ENCODE measurements around the gene ZSWIM7.
A peak's percentile ranks its signal among the peaks of the same experiment; 100 is the strongest.
"Not testable (repeated sequence)": the region's sequence is repeated elsewhere in the genome, so short reads cannot be mapped to it uniquely, and the experiment has no call there.

ZSWIM7 gene

GRCh38 chr17:15955793-15956541 is 43.5 kb downstream of the ZSWIM7 start:
- DNase-seq = no peak

GRCh38 chr17:15954222-15954621 is 45.3 kb downstream of the ZSWIM7 start:
- DNase-seq = no peak

GRCh38 chr17:15952916-15953790 is 46.4 kb downstream of the ZSWIM7 start:
- DNase-seq = no peak

- DNase-seq = no peak
These were observed 47.4 kb downstream of the ZSWIM7 start for GRCh38 chr17:15952048-15952532.

GRCh38 chr17:15951368-15952047 is 48.0 kb downstream of the ZSWIM7 start:
- DNase-seq = no peak

- DNase-seq = no peak
These were observed 51.3 kb downstream of the ZSWIM7 start for GRCh38 chr17:15947976-15948752.

GRCh38 chr17:15947271-15947670 is 52.2 kb downstream of the ZSWIM7 start:
- no peak for DNase-seq

- DNase-seq = no peak
These were observed 52.8 kb downstream of the ZSWIM7 start for GRCh38 chr17:15946611-15947120.

- no peak for DNase-seq
These were observed 53.8 kb downstream of the ZSWIM7 start for GRCh38 chr17:15945527-15946191.

GRCh38 chr17:15944759-15945526 is 54.6 kb downstream of the ZSWIM7 start, which contains the start of gene ADORA2B:
TSS of gene ADORA2B (plus strand) at chr17:15945130. CDS start at chr17:15945249, 119 bp downstream.
- peak; percentile 8 for DNase-seq

- DNase-seq = no peak
These were observed 55.3 kb downstream of the ZSWIM7 start for GRCh38 chr17:15943971-15944758.

- no peak for DNase-seq
These were observed 57.2 kb downstream of the ZSWIM7 start for GRCh38 chr17:15942207-15942833.

- DNase-seq = no peak
These were observed 57.7 kb downstream of the ZSWIM7 start for GRCh38 chr17:15941781-15942180.

- not testable (repeated sequence) for DNase-seq
These were observed 63.0 kb downstream of the ZSWIM7 start for GRCh38 chr17:15936481-15936880.

- DNase-seq = no peak
These were observed 63.6 kb downstream of the ZSWIM7 start for GRCh38 chr17:15935891-15936290.

GRCh38 chr17:15934866-15935265 is 64.6 kb downstream of the ZSWIM7 start:
- DNase-seq = no peak

GRCh38 chr17:15931394-15931793 is 68.1 kb downstream of the ZSWIM7 start:
- DNase-seq = no peak

- DNase-seq = no peak
These were observed 69.1 kb downstream of the ZSWIM7 start for GRCh38 chr17:15930426-15930825.

GRCh38 chr17:15929941-15930340 is 69.6 kb downstream of the ZSWIM7 start:
- DNase-seq = no peak

All from NCI-H345 (cell line).